Stomach (tissue), 9 donors: ENCODE measurements around the gene WNT3. TPM values are rescaled to one million over a fixed set of nuclear protein-coding genes. Genes with fewer than 3 reads are reported as not detected.

Experiments used
- DNase-seq, 2 donors: peaks; one replicate each; pipeline versions ENCODE4 v3.0.0 to v3.0.0-alpha.2; 2013 to 2019
- H3K27ac ChIP-seq, 5 donors: fragments of 200-600 bp in 4 of 5; sonication (generic) in 4 of 5; one replicate each; pipeline ENCODE4 v1.5.1; 2013 to 2019; ENCODE audit warnings: mild to moderate bottlenecking in 1 of 5, moderate library complexity in 1 of 5
- H3K27me3 ChIP-seq, 3 donors: fragments of 200-600 bp; sonication (generic); one replicate each; pipeline ENCODE4 v1.5.1; 2017 to 2019; ENCODE audit warnings: mixed run types in 1 of 3
- H3K36me3 ChIP-seq, 4 donors: fragments of 200-600 bp; sonication (generic); 1 replicate in 3 of 4; 2 replicates in 1 of 4; pipeline ENCODE4 v1.5.1; 2016 to 2019
- H3K4me1 ChIP-seq, 4 donors: fragments of 200-600 bp; sonication (generic); one replicate each; pipeline ENCODE4 v1.5.1; 2016 to 2019
- H3K4me3 ChIP-seq, 4 donors: fragments of 200-600 bp; sonication (generic) in 3 of 4; one replicate each; pipeline ENCODE4 v1.5.1; 2016 to 2019; ENCODE audit warnings: mild to moderate bottlenecking in 1 of 4
- H3K9me3 ChIP-seq, 4 donors: fragments of 200-600 bp; sonication (generic); one replicate each; pipeline ENCODE4 v1.5.1; 2016 to 2019
- CTCF ChIP-seq, 7 experiments: fragments of 450-650 bp in 4 of 7; fragments of 200-600 bp in 3 of 7; sonication (generic) in 3 of 7; IDR thresholded peaks; one replicate each; pipeline ENCODE4 v1.5.1; 2016 to 2019; ENCODE audit warnings: antibody characterized with exemption in 7 of 7, control low read depth in 2 of 7, mild to moderate bottlenecking in 1 of 7
- EP300 ChIP-seq: sonication (generic); formaldehyde crosslinking; IDR thresholded peaks from one replicate; pipeline ENCODE4 v1.6.1; 2017; ENCODE audit warnings: antibody characterized with exemption
- POLR2A ChIP-seq, 4 donors: fragments of 450-650 bp; IDR thresholded peaks; one replicate each; pipeline ENCODE4 v1.6.1; 2016; ENCODE audit warnings: antibody characterized with exemption in 4 of 4, control low read depth in 2 of 4, mild to moderate bottlenecking in 1 of 4, moderate library complexity in 1 of 4
- POLR2AphosphoS5 ChIP-seq, 3 donors: sonication (generic); formaldehyde crosslinking; IDR thresholded peaks; one replicate each; pipeline ENCODE4 v1.6.1; 2016; ENCODE audit warnings: antibody characterized with exemption in 3 of 3
- WGBS, 5 donors: extraction: QIAGEN DNeasy Blood & Tissue Kit in 3 of 5; methylation state at CpG; one replicate each; pipeline versions ENCODE4 v1.1.5 to v1.1.7; 2013 to 2018; 5-methylcytosine and 5-hydroxymethylcytosine counted together
- intact Hi-C: fragments of 100-400 bp; cut with DNase I; formaldehyde crosslinking; loops from one replicate; pipeline ENCODE4 v1.15.1; 2023; ENCODE audit warnings: low total_unique reads
- polyA plus RNA-seq, 3 donors: library from polyadenylated mRNA; stranded (reverse); fragments of 200-250 nt; gene quantifications; one replicate each; pipeline ENCODE4 v1.2.3, GENCODE V29; 2013
- total RNA-seq, 5 donors: library from RNA; depleted of rRNA; stranded (reverse); fragments of >200 nt; gene quantifications; one replicate each; pipeline versions ENCODE4 v1.1.0 to v1.2.3, GENCODE V29; 2014 to 2016
- donor health status: healthy with polysubstance abuse.
- donor health status: Bipolar disorder and iron deficiency.
- donor health status: healthy.

The WNT3 gene
- total and polyA plus RNA-seq, 8 donors, result 0.14 to 0.73 (median 0.34) TPM; not detected in 2

- H3K4me3 ChIP-seq, result no peak overlapping the region
- H3K4me1 ChIP-seq, result peaks cover 0 to 10% (median 0%) of the 10 kb centered on the region in 4 donors
- intact Hi-C loops, result no loop called here
- H3K27me3 ChIP-seq, result no peaks in the 10 kb centered on the region
- H3K36me3 ChIP-seq, result peaks cover 0 to 22% (median 8%) of the 10 kb centered on the region in 4 donors
- H3K9me3 ChIP-seq, result no peaks in the 10 kb centered on the region
- no peak for DNase-seq
- H3K27ac ChIP-seq, result no peak overlapping the region
- no peak for TF ChIP-seq POLR2AphosphoS5 (IDR thresholded peaks at IDR 0.05)
- no peak for TF ChIP-seq CTCF (IDR thresholded peaks at IDR 0.05)
- TF ChIP-seq EP300, result no peak
- no peak for TF ChIP-seq POLR2A (IDR thresholded peaks at IDR 0.05)
Measured at GRCh38 chr17:46739982-46740381, 78.5 kb downstream of the WNT3 start.

- WGBS, 5 donors, result 97 to 99% (median 98%) methylated on average over 4 of the region's 4 CpGs
- DNase-seq, result no peak
- H3K36me3 ChIP-seq, result peaks cover 0 to 25% (median 10%) of the 10 kb centered on the region in 4 donors
- H3K4me3 ChIP-seq, result no peak overlapping the region
- peaks cover 0 to 10% (median 0%) of the 10 kb centered on the region in 4 donors for H3K4me1 ChIP-seq
- intact Hi-C loops, result no loop called here
- no peaks in the 10 kb centered on the region for H3K27me3 ChIP-seq
- TF ChIP-seq POLR2AphosphoS5 (IDR thresholded peaks at IDR 0.05) (no peak), EP300 (no peak), CTCF (IDR thresholded peaks at IDR 0.05) (no peak), POLR2A (IDR thresholded peaks at IDR 0.05) (no peak)
- H3K9me3 ChIP-seq, result no peaks in the 10 kb centered on the region
- H3K27ac ChIP-seq, result no peak overlapping the region
Measured at GRCh38 chr17:46738544-46738943, 79.9 kb downstream of the WNT3 start.

GRCh38 chr17:46737326-46737725, 81.2 kb downstream of the WNT3 start:
- H3K27ac ChIP-seq, result no peak overlapping the region
- no peak for DNase-seq
- no peak for TF ChIP-seq CTCF (IDR thresholded peaks at IDR 0.05)
- no peak for TF ChIP-seq POLR2A (IDR thresholded peaks at IDR 0.05)
- TF ChIP-seq POLR2AphosphoS5 (IDR thresholded peaks at IDR 0.05), result no peak
- TF ChIP-seq EP300, result no peak
- H3K9me3 ChIP-seq, result no peaks in the 10 kb centered on the region
- no peaks in the 10 kb centered on the region for H3K27me3 ChIP-seq
- WGBS, 5 donors, result 84 to 92% (median 85%) methylated on average over 4 of the region's 4 CpGs
- peaks cover 0 to 3% (median 0%) of the 10 kb centered on the region in 4 donors for H3K4me1 ChIP-seq
- H3K4me3 ChIP-seq, result no peak overlapping the region
- intact Hi-C loops, result no loop called here
- peaks cover 0 to 29% (median 18%) of the 10 kb centered on the region in 4 donors for H3K36me3 ChIP-seq

- no peak for DNase-seq
- H3K9me3 ChIP-seq, result no peaks in the 10 kb centered on the region
- H3K4me3 ChIP-seq, result no peak overlapping the region
- H3K27ac ChIP-seq, result no peak overlapping the region
- H3K27me3 ChIP-seq, result no peaks in the 10 kb centered on the region
- peaks cover 0 to 34% (median 18%) of the 10 kb centered on the region in 4 donors for H3K36me3 ChIP-seq
- H3K4me1 ChIP-seq, result no peaks in the 10 kb centered on the region
- intact Hi-C loops, result no loop called here
- TF ChIP-seq CTCF (IDR thresholded peaks at IDR 0.05), result no peak
- no peak for TF ChIP-seq EP300
- no peak for TF ChIP-seq POLR2A (IDR thresholded peaks at IDR 0.05)
- no peak for TF ChIP-seq POLR2AphosphoS5 (IDR thresholded peaks at IDR 0.05)
Measured at GRCh38 chr17:46736100-46736499, 82.4 kb downstream of the WNT3 start.
